ENCODE measurements around the gene MEF2A.

DNA sequence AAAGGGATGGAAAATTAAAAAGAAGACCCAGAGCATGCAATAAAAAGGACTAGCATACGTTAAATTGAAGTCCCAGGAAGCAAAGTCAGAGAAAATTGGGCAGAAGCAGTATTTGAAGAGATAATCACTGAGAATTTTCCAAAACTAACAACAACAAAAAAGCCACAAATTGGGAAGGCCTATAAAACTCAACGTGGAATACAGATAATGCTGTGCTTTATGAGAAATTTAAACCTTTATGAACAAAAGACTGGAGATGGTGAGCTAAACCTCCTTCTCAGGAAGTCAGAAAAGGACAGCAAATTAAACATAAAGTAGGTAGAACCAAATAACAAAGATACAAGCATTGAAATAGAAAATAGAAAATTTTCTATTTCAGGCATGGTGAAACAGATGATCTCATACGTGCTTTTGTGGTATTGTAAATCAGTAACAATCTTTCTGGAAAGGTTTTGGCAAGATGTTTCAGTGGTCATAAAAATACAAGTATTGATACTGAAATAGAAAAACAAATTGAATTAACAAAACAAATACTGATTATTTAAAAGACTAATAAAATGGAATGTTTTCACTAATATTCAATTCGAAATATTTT is 111.9 kb downstream of the MEF2A start:
- TF ChIP-seq, protein P1, sequence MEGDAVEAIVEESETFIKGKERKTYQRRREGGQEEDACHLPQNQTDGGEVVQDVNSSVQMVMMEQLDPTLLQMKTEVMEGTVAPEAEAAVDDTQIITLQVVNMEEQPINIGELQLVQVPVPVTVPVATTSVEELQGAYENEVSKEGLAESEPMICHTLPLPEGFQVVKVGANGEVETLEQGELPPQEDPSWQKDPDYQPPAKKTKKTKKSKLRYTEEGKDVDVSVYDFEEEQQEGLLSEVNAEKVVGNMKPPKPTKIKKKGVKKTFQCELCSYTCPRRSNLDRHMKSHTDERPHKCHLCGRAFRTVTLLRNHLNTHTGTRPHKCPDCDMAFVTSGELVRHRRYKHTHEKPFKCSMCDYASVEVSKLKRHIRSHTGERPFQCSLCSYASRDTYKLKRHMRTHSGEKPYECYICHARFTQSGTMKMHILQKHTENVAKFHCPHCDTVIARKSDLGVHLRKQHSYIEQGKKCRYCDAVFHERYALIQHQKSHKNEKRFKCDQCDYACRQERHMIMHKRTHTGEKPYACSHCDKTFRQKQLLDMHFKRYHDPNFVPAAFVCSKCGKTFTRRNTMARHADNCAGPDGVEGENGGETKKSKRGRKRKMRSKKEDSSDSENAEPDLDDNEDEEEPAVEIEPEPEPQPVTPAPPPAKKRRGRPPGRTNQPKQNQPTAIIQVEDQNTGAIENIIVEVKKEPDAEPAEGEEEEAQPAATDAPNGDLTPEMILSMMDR (conservative IDR thresholded peaks at IDR 0.05 in 1 of 2, IDR thresholded peaks at IDR 0.05 in 1 of 2; ENCODE audit: extremely low read depth in 1 of 2, insufficient read depth in 1 of 2, low read depth in 1 of 2, low read length in 2 of 2), result no peak
- TF ChIP-seq EZH2 (IDR thresholded peaks at IDR 0.05; ENCODE audit: borderline replicate concordance, low read length), result no peak

Measured in mammary epithelial cell (primary cell).